Prostate gland (tissue), 2 donors: Measurements from ENCODE around the gene FRMD4B. TPM values are rescaled to one million over a fixed set of nuclear protein-coding genes. Genes with fewer than 3 reads are reported as not detected.

Source experiments
- DNase-seq: peaks from one replicate; pipeline ENCODE4 v3.0.0-alpha.2; 2019; ENCODE audit warnings: low spot score
- H3K27ac ChIP-seq, 2 donors: fragments of 200-600 bp; sonication (generic); 2 replicates each; pipeline ENCODE4 v1.5.1; 2017 to 2019
- H3K27me3 ChIP-seq: fragments of 200-600 bp; sonication (generic); replicated peaks from 2 replicates; pipeline ENCODE4 v1.5.1; 2019; ENCODE audit not compliant: insufficient read depth
- H3K36me3 ChIP-seq, 2 donors: fragments of 200-600 bp; sonication (generic); 1 replicate in 1 of 2; 2 replicates in 1 of 2; pipeline versions ENCODE4 v1.5.1 to v1.8.1; 2017 to 2019
- H3K4me1 ChIP-seq: fragments of 200-600 bp; sonication (generic); replicated peaks from 2 replicates; pipeline ENCODE4 v1.5.1; 2019
- H3K4me3 ChIP-seq, 2 donors: fragments of 200-600 bp; sonication (generic); 2 replicates each; pipeline ENCODE4 v1.5.1; 2017 to 2019
- H3K9me3 ChIP-seq: fragments of 200-600 bp; sonication (generic); 2 replicates; pipeline ENCODE4 v1.5.1; 2017
- POLR2A ChIP-seq: fragments of 450-650 bp; IDR thresholded peaks from one replicate; pipeline ENCODE4 v1.6.1; 2016; ENCODE audit warnings: antibody characterized with exemption, mild to moderate bottlenecking
- POLR2AphosphoS5 ChIP-seq: sonication (generic); formaldehyde crosslinking; IDR thresholded peaks from one replicate; pipeline ENCODE4 v1.6.1; 2017; ENCODE audit warnings: antibody characterized with exemption
- WGBS: methylation state at CpG from one replicate; pipeline ENCODE4 v1.1.5; 2018; 5-methylcytosine and 5-hydroxymethylcytosine counted together
- intact Hi-C: fragments of 100-400 bp; cut with DNase I; formaldehyde crosslinking; loops from one replicate; pipeline ENCODE4 v1.14.2; 2022
- total RNA-seq, 2 donors: library from RNA; depleted of rRNA; stranded (reverse); fragments of >200 nt; gene quantifications; one replicate each; pipeline ENCODE4 v1.1.0, GENCODE V29; 2016
- TF ChIP-seq, protein P1 (sequence below), 4 experiments: fragments of 200-600 bp in 2 of 4; fragments of 450-650 bp in 2 of 4; sonication (generic) in 2 of 4; IDR thresholded peaks; 1 replicate in 3 of 4; 2 replicates in 1 of 4; pipeline ENCODE4 v1.5.1; 2016 to 2019; ENCODE audit warnings: antibody characterized with exemption in 4 of 4, mild to moderate bottlenecking in 2 of 4, moderate library complexity in 2 of 4

Gene FRMD4B
- total RNA-seq, 2 donors from 2014 or later: 31.0 to 41.4 TPM

DNA sequence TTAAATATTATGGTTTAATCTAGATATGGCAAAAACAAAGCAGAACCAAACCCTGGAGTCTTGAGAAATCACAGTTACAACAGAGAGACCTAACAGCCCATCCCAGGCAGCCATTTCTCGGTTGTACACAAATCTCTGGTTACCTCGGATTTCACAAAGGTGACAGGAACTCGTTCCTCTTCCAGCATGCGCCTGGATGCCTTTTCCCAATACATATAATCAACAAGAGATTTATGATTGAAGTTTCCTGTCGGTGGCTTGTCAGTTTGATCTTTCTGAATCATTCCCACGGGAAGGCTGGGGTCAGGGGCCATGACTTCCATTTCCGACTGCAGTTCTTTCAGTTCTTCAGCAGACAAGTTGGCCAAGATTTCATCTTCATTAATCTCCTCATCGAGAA is 263.9 kb downstream of the FRMD4B start:
- 66% methylated on average over 8 of the region's 8 CpGs for WGBS
- TF ChIP-seq POLR2AphosphoS5 (no peak), POLR2A (no peak)
- TF ChIP-seq, protein P1, sequence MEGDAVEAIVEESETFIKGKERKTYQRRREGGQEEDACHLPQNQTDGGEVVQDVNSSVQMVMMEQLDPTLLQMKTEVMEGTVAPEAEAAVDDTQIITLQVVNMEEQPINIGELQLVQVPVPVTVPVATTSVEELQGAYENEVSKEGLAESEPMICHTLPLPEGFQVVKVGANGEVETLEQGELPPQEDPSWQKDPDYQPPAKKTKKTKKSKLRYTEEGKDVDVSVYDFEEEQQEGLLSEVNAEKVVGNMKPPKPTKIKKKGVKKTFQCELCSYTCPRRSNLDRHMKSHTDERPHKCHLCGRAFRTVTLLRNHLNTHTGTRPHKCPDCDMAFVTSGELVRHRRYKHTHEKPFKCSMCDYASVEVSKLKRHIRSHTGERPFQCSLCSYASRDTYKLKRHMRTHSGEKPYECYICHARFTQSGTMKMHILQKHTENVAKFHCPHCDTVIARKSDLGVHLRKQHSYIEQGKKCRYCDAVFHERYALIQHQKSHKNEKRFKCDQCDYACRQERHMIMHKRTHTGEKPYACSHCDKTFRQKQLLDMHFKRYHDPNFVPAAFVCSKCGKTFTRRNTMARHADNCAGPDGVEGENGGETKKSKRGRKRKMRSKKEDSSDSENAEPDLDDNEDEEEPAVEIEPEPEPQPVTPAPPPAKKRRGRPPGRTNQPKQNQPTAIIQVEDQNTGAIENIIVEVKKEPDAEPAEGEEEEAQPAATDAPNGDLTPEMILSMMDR (IDR thresholded peaks at IDR 0.05): no peak
- no peak overlapping the region for H3K27ac ChIP-seq

DNA sequence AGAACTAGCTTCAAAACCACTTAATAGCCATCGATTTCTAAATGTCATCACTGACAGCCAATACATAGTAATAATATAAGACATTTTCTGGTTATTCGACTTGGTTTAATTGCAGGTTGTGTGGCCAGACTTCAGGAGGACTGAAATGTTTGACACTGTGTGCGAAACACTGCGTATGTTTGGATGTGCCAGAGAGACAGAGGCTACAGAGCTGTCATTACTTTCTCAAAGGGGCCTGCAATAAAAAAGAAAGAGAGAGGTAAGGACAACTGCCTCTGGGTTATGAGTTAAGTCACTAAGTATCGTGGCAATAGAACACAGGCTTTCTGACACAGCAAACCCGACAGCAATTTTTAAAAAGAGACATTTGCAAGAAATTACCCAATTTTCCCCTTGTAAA is 264.4 kb downstream of the FRMD4B start:
- intact Hi-C loops: loop anchor here (5.0 kb wide), 2 partner anchors 186 to 306 kb away; no protein-coding TSS in a partner anchor
- H3K27ac ChIP-seq: peak overlapping the region in 1 of 2 donors; percentile 13
- TF ChIP-seq, protein P1 (IDR thresholded peaks at IDR 0.05): no peak
- no peak for TF ChIP-seq POLR2A
- TF ChIP-seq POLR2AphosphoS5: no peak

More for the DNA sequence above, 263.9 kb downstream of the FRMD4B start:
- H3K4me1 ChIP-seq: no peaks in the 10 kb centered on the region
- DNase-seq: no peak
- H3K36me3 ChIP-seq: no peaks in the 10 kb centered on the region
- H3K4me3 ChIP-seq: no peak overlapping the region
- no peaks in the 10 kb centered on the region for H3K27me3 ChIP-seq
- H3K9me3 ChIP-seq: no peaks in the 10 kb centered on the region
- intact Hi-C loops: loop anchor here (5.0 kb wide), 2 partner anchors 185 to 305 kb away; no protein-coding TSS in a partner anchor

DNA sequence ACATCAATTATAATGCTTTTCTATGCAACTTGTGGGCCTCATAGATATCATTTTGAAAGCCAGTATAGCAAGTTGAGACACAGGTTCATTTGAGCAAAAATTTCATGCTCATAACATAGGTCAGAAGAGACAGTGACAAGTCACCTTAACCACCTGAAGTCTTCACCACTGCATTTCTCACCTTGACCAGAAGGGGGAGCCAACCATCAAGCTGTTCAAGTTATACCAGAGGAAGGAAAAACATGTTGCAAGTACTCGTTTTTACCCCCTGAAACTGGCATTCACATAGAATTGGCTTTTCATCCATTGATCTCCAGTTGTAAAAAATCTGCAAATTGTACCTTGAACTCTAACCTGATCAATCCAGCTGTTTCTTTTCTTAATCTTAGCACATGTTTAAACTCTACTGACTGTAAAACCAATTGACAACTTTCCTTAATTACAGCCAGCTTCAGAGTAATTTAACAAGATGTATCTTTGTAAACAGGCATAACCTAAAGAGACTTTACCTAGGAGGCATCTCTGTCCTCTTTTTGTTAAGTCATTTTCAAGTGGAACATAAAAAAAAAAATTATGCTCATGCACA is 264.9 kb downstream of the FRMD4B start:
- no peak overlapping the region for H3K4me3 ChIP-seq
- H3K27me3 ChIP-seq: no peaks in the 10 kb centered on the region
- H3K36me3 ChIP-seq: no peaks in the 10 kb centered on the region
- WGBS: 0% methylated on average over 1 of the region's 1 CpG
- peak; percentile 82 for DNase-seq
- H3K9me3 ChIP-seq: no peaks in the 10 kb centered on the region
- H3K27ac ChIP-seq: no peak overlapping the region
- TF ChIP-seq, protein P1 (IDR thresholded peaks at IDR 0.05): peak; percentile 62 to 84 (median 81)
- TF ChIP-seq POLR2A (no peak), POLR2AphosphoS5 (peak; percentile 27)
- intact Hi-C loops: loop anchor here (5.0 kb wide), 2 partner anchors 186 to 306 kb away; no protein-coding TSS in a partner anchor
- H3K4me1 ChIP-seq: no peaks in the 10 kb centered on the region

More for the DNA sequence above, 264.4 kb downstream of the FRMD4B start:
- H3K36me3 ChIP-seq: no peaks in the 10 kb centered on the region
- no peaks in the 10 kb centered on the region for H3K4me1 ChIP-seq
- H3K4me3 ChIP-seq: no peak overlapping the region
- H3K27me3 ChIP-seq: no peaks in the 10 kb centered on the region
- H3K9me3 ChIP-seq: no peaks in the 10 kb centered on the region
- 75% methylated on average over 6 of the region's 6 CpGs for WGBS
- no peak for DNase-seq
